RPMI7951 (cell line): ENCODE results near the gene CBX5. TPM values are rescaled to one million over a fixed set of nuclear protein-coding genes. Genes with fewer than 3 reads are reported as not detected.
"Not testable (repeated sequence)": the region's sequence is repeated elsewhere in the genome, so short reads cannot be mapped to it uniquely, and the experiment has no call there.

Source experiments
- DNase-seq: peaks from one replicate; pipeline ENCODE4 v3.0.0-alpha.2; 2012; ENCODE audit warnings: low read depth
- total RNA-seq: library from RNA; depleted of rRNA; stranded (reverse); fragments of >200 nt; shearing (Covaris generic); gene quantifications from 2 replicates; pipeline ENCODE4 v1.2.3, GENCODE V29; 2014

The CBX5 gene
- total RNA-seq, 1 experiment from 2014 or later, result 29.4 TPM

DNA sequence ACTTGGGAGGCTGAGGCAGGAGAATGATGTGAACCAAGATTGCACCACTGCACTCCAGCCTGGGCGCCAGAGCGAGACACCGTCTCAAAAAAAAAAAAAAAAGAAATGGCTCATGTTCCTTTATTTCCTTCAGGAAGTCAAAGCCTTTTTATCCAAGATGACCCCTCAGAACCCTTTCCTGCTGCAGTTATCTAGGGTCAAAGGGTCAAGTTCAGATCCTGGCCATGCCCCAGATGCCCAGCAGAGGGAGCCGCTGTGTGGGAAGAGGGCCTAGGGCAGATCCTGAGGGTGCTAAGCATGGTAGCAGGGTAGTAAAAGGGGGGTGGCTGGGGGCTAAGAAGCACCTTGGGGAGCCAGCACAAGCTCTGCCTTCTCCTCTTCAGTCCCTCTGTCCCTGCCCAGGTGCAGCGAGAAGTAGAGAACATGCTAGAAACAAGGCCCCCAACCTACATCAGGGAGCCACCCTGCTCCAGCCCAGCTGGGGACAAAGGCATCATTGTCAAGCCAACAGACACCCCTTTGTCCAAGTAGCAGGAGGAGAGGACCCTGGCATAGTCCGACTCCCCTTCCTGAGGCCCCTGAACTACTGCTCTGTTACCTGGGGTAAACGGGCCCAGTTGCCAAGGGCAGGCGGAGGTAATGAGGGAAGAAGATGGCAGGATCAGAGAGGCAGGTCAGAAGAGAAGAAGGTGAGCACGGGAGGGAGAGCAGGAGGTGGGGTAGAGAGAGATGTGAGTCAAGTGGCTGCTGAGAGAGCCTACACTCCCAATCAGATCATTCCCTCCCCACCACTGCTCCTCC is 14.4 kb upstream of the CBX5 start:
- no peak for DNase-seq

GRCh38 chr12:54292931-54293241 is 13.0 kb upstream of the CBX5 start:
- DNase-seq, result no peak

DNA sequence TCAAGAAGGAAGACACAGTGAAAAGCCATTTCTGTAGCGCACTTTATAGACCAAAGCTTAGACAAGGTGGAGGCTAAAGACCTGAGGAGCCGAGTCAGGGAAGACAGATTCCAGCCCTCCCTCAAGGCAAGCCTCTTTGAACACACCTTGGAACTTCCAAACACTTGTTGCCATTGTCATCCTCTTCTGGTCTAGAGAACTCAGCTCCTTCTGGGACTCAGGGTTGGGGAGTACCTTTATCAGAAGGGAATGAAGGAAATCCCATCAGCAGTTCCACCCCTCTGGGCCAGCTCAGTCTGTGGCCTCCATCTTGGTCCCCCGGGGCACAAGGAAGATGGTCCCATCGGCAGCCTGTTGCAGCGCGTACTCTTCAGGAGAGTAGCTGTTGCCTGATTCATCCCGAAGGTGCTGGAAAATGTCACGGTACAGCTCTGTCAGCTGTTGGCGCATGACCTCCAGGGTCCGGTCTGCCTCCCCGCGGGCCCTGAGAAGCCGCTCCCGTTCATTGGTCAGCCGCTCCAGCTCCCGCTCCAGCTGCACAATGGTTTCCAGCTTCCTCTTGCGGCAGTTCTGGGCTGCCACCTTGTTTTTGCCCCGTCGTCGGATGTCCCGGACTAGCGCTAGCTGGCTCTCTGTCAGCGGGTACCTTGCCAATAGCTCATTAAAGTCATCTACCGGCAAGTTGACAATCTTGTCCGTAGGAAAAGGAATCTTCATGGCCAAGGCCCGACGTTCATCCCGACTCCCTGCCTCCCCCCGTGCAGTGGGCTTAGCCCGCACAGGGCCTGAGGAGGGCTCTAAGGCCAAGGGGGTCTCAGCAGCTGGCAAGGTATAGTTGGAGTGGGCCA is 12.4 kb upstream of the CBX5 start:
- DNase-seq, result no peak

GRCh38 chr12:54287261-54288157 is 7.6 kb upstream of the CBX5 start:
- no peak for DNase-seq

GRCh38 chr12:54286042-54287030 is 6.4 kb upstream of the CBX5 start:
- no peak for DNase-seq

DNA sequence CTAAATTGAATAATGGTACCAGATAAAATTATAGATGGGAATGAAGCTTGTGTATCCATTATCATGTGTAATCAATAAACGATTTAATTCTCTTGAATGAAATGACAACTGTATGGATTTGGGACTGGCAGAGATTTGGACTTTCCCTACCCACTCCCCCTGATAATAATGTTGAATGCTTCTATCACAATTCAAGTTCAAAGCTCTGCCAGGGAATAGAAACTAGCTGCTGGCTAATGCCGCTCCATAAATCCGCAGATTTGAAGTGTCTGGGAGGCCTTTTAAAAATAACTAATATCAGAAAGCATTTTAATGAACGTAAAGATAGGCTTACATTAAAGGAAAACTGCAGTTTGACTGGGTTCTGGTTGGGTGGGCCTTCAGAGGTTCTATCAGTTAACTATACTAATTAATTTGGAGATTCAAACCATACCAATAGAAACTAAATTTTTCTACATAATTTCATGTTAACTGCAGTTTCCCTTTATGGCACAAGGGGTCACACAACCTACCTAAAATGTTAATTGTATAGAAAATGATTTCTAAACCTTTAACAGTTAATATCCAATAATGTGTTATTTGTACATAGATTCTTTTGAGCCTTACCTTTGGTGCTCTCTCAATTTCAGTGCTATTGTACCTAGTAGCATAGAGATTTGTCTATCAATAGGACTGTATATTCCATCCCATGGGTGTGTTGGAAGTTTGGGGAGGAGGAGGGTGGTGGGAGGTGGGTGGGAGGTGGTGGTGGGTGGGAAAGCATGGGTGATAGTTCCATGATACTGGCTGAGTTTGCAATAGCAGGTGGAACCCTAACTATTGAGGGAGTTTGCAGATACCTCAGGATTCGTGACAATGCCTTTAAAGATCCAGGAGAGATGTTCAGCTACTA is 5.5 kb upstream of the CBX5 start:
- no peak for DNase-seq

DNA sequence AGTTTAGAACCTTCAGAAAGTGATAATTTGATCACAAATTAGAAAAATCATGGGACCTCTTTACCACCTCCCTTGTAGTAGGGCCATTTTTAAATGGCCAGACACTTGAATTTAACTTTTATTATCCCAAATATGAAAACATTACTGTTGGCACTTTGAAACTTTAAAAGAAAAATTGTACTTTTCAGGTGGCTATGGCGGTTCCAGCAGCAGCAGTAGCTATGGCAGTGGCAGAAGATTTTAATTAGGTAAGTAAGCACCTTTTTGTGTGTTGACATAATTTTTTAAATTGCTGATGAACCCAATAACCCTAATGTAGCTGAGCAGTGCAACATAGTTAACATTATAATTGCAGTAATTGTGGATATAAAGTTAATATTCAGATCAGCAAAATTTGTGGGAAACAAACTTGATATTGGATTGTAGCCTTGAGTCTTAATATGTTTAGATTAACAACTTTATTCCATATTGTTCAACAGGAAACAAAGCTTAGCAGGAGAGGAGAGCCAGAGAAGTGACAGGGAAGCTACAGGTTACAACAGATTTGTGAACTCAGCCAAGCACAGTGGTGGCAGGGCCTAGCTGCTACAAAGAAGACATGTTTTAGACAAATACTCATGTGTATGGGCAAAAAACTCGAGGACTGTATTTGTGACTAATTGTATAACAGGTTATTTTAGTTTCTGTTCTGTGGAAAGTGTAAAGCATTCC is 4.3 kb upstream of the CBX5 start:
- not testable (repeated sequence) for DNase-seq

DNA sequence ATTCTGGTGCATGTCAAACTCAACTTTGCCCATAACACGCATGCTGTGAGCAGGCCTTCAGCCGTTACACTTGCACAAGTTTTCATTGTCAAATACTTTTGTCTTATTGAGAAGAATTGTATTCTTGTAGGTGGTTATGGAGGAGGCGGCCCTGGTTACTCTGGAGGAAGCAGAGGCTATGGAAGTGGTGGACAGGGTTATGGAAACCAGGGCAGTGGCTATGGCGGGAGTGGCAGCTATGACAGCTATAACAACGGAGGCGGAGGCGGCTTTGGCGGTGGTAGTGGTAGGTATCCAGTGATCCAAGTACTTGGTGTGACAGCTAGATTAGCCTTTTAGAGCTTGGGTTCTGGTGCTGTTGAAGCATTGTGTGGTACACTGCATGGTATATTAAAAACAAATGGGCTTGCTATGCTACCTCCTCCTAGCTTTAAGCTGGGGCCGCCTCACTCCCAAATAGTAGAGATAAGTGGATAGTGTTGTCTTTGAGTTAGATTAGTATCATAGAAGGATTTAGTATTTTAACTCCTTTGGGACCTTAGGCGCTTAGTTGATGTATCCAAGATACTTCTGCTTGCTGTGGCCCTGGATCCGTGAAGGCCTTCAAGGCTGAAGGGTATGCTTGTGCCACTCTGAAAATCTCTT is 3.1 kb upstream of the CBX5 start:
- DNase-seq, result no peak

- not testable (repeated sequence) for DNase-seq
Measured at GRCh38 chr12:54281694-54282093, 1.8 kb upstream of the CBX5 start.

DNA sequence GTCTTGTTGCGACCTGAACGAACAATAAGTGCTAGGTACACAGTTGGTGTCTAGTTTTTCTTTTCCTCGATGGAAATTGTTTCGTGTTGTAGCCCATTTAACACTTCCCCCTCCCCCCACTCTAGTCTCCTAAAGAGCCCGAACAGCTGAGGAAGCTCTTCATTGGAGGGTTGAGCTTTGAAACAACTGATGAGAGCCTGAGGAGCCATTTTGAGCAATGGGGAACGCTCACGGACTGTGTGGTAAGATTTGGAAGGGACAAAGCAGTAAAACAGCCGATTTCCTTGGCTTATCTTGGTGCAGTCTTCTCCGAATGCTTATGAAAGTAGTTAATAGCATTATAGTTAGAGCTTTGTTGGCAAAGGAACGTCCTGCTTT is 1.3 kb upstream of the CBX5 start:
- DNase-seq, result not testable (repeated sequence)

- DNase-seq, result peak; percentile 99
Measured at GRCh38 chr12:54280468-54281260, 742 bp upstream of the CBX5 start, which contains the start of gene HNRNPA1. Gene HNRNPA1 (plus strand): TSS chr12:54280726. CDS start chr12:54280808, 82 bp downstream.

DNA sequence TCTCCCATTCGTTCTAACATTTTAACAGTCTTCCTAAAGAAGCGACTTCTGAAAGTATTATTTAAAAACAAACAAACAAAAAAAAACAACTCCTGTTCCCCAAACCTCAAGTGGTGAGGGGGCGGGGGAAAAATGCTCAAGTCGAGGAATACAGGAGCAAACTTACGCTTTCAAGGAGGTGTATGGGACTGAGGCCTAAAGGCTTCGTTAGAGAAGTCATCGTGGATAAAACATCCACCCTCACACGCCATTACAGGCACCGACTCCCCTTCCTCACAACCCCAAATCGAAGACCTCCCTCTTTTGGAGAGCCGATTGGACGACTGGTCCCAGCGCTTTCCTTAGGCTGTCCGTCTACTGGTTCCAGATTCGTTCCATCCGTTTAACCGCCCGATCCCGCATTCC is 693 bp downstream of the CBX5 start:
- no peak for DNase-seq

GRCh38 chr12:54277823-54278276 is 2.1 kb downstream of the CBX5 start:
- DNase-seq, result peak; percentile 47

DNA sequence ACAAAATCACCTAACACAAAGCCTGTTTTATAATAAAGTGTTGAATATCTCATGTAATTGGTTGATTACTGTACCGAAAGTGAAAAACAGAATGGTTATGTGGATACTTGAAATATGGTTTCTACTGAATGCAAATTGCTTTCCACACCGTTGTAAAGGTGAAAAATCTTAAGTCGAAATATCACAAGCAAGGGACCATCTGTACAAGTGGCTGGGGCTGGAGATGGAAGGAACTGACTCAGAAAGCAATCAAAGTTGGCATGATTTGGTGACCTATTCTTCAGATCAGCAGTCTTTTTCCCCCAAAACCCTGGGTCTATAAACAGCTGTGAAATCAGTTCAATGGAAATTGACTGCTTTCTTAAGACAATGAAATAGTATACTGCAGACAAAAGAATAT is 3.6 kb downstream of the CBX5 start:
- no peak for DNase-seq

GRCh38 chr12:54273981-54274380 is 5.9 kb downstream of the CBX5 start:
- DNase-seq, result no peak

GRCh38 chr12:54272214-54272613 is 7.7 kb downstream of the CBX5 start:
- DNase-seq, result no peak

DNA sequence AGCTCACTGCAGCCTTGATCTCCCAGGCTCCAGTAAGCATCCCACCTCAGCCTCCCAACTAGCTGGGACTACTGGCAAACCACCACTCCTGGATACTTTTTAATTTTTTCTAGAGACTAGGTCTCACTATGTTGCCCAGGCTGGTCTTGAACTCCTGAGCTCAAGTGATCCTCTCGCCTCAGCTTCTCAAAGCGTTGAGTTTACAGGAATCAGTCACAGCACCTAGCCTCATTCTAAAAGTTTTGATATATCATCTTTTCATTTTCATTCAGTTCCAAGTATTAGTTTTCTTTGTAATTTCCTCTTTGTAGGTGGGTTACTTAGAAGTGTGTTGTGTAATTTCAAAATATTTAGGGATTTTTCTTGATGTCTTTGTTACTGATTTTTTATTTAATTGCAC is 9.6 kb downstream of the CBX5 start:
- no peak for DNase-seq

DNA sequence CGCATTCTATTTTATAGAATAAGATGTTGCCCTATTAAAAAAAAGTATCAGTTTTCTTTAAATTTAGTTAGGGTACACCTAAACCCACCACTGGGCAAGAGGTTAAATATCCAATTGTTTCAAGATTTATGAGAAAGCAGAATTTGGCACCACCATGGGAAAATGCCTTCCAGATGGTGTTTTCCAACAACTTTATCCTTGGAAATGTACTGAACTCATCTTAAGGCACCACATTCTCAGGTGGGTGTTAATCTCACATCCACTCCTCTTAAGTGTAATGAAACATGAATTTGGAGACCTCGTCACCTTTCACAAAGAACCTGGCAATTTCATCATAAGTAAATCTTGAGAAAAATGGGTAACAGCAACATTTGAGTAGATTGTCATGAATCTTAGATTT is 13.1 kb downstream of the CBX5 start:
- no peak for DNase-seq
